GM21360 (cell line): ENCODE measurements around the gene EVA1B.

Experiments
- ATAC-seq: cut with Tn5 transposase; IDR thresholded peaks from one replicate; pipeline ENCODE4 v1.9.1; 2021; ENCODE audit warnings: mild to moderate bottlenecking, moderate library complexity; ENCODE audit not compliant: unreplicated experiment

Gene EVA1B

DNA sequence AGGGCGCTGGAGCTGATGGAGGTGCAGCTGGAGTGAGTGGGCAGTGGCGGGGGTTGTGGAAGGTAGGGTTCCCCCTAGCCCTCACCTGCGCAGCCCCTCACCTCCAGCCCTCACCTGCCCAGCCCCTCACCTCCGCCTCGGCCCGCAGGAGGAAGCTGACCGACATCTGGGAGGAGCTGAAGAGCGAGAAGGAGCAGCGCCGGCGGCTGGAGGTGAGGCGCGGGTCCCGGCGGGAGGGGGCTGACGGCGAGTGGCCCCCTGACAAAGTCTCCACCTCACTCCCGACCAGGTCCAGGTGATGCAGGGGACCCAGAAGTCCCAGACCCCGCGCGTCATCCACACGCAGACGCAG is 2.7 kb downstream of the EVA1B start:
- no peak for ATAC-seq

DNA sequence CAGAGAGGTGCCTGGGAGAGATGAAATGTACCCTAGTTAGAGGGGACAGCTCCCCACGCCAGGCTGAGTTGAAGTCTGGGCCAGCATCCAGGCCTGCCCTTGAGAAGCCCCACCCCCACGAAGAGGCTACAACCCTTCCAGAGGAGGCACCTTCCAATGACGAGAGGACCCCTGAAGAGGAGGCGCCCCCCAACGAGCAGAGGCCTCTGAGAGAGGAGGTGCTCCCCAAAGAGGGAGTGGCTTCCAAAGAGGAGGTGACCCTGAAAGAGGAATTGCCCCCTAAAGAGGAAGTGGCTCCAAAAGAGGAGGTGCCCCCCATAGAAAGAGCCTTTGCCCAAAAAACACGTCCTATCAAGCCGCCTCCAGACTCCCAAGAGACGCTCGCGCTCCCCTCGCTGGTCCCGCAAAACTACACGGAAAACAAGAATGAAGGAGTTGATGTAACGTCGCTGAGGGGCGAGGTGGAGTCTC is 3.1 kb downstream of the EVA1B start:
- no peak for ATAC-seq

DNA sequence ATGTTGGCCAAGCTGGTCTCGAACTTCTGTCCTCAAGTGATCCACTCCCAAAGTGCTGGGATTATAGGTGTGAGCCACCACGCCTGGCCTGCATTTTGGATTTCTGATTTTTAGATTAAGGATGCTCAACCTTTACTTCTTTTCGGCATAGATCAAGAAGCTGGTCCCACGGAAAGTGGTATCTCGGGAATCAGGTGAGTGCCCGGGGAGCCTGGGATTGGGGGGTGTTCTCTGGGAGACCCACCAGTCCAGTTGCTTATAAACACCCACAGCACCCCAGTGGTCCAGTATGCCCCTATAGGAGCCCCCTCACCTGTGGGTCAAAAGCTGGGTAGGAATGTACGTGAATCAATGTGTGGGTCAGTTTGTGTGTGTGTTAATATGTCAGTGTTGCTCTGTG is 14.0 kb downstream of the EVA1B start:
- no peak for ATAC-seq

- ATAC-seq, result no peak
These were observed 15.7 kb downstream of the EVA1B start for GRCh38 chr1:36307601-36308330.

DNA sequence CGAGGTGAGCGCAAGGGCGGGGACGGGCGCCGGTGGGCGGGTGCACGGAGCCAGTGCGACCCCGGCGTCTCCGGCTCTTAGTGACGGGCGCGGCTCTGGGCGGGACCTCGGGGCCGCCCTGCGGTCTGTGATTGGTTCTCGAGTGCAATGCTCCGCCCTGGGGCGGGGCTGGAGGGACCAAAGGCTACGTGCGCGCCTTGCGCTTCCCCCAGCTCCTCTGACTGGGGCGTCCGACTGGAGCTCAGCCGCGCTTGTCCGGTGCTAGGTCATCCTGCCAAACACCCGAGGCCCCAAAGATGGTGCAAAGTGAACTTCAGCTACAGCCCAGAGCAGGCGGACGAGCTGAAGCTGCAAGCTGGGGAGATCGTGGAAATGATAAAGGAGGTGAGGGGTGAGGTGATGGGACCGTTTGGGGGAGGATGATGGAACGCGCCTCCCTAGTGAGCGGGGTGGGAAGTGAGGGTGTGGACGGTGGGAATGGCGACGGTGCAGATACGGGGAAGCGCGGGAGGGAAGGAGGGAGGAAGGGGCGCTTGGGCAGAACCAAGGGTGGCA is 16.5 kb downstream of the EVA1B start:
- ATAC-seq, result peak; percentile 97

DNA sequence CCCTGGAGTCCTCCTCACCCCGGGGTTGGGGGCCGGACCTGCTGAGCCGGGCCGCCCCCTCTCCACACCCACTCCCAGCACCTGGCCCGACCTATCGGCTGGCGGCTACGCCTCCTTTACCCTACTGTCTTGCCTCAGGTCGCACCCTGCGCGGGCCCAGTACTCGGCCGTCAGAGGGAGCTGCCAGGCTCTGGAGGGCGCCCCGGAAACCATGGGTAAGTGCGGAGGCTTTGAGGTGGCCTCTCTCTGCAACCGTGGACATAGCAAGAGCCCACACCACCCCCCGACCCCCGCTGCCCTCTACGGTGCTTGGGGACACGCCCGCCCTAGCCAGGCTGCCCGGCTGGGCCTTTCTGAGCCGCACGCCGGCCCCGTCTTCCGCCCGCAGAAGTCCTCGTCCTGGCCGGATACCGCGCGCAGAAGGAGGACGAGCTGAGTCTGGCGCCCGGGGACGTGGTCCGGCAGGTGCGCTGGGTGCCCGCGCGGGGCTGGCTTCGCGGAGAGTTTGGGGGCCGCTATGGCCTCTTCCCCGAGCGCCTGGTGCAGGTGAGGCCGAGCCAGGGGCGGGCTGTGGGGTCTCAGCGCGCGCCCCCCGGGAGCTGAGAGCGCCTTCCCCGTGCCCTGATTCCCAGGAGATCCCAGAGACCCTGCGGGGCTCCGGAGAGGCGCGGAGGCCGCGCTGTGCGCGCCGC is 17.1 kb downstream of the EVA1B start, which contains the start of gene SH3D21:
TSS of gene SH3D21 (plus strand) at position 159 of the 692 bp plus-strand sequence. CDS start at position 212, 53 bp downstream.
- peak; percentile 18 for ATAC-seq

DNA sequence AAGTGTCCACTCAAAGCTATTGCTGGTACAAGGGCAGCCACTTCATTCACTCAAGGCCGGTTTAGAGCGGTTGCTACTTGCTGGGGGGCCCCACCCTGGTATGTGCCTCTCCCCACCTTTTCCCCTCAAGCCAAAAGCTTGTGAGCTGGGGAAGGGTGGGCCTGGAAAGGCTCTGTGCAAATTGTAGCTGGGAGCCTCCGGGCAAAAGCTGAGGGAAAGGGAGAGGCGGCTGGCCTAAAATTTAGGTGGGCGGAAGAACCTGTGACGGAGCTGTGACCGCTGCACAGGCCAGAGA is 17.6 kb downstream of the EVA1B start:
- ATAC-seq, result no peak

GRCh38 chr1:36304970-36305914 is 18.2 kb downstream of the EVA1B start:
- no peak for ATAC-seq

DNA sequence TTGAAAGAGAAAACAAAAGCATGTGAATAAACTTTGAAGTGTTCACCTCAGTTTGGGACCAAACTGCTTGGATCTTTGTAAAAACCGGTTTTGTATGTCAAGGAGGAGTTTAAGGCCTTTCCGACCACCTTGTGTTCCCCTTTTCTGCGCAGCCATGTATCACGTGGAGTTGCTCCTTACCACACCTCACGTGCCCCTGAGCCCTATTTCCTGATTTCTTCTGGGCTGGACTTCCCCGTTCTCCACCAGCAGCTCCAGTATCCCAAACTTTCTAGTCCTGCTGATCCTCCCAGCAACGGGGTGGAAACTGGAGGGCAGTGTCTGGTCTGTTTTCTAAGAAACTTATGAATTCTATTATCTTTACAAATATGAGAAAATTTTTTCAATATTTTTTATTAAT is 18.9 kb downstream of the EVA1B start:
- ATAC-seq, result no peak

DNA sequence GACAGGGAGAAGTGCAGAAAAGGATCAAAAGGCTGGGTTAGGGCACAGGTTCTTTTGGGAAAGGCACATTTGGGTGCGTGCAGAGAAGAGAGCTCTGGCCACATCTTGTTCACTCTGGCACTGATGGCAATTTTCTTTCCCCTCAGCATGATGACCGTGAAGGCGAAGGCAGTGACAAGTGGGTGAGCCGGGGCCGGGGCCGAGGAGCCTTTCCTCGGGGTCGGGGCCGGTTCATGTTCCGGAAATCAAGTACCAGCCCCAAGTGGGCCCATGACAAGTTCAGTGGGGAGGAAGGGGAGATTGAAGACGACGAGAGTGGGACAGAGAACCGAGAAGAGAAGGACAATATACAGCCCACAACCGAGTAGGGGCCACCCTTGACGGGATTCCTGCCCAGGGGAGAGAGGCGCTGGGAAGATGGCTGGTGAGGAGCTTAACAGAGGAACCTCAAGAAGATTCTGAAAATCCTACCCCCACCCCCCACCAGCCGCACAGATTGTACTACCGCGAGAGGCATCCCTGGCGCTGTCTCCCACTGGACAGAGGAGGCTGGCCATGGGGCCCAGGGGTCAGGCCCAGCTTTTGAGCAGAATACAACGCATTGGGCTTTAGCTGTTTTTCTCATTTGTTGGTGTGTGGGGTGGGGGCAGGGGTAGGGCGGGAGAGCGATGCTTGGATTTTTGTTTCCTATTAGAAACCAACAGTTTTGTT is 19.6 kb downstream of the EVA1B start:
- no peak for ATAC-seq

DNA sequence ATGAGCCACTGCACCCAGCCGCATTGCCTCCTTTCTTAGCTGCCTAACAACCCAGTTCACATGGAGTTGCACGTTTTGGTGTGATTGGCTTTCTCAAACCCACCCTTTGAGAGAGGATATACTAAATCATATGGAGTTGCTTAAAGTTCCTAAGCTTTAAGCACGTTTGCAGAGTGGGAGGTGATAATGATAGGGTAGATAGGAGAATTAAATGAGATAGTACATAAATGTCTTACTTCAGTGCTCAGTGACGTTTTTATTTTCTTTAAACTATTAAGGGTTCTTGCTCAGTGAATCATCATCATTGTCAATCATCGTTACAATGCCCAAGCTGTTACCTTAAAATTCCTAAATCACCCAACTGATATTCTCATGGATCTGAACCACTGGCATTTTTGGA is 20.2 kb downstream of the EVA1B start:
- ATAC-seq, result no peak

DNA sequence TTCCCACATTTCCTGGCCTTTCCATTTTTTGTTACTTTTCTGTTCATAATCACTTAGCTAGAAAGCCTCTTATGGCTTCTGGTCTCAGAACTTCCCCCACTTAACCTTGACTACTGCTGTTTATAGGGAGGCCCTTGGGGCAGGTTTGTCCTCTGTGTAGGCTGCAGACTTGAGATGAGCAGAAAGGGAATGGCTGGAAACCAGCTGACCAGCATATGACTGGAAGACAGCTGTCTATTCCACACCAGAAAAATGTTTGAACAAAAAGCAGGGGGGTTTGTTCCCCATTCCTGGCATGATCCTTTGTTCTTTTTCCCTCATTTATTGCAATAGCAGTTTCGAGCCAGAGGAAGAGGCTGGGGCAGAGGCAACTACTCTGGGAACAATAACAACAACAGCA is 22.2 kb downstream of the EVA1B start:
- no peak for ATAC-seq

GRCh38 chr1:36300526-36300925 is 22.9 kb downstream of the EVA1B start:
- ATAC-seq, result no peak

- ATAC-seq, result no peak
These were observed 24.8 kb downstream of the EVA1B start for GRCh38 chr1:36298640-36299039.

- no peak for ATAC-seq
These were observed 26.4 kb downstream of the EVA1B start for GRCh38 chr1:36297062-36297461.

- ATAC-seq, result no peak
These were observed 28.1 kb downstream of the EVA1B start for GRCh38 chr1:36295390-36295789.

DNA sequence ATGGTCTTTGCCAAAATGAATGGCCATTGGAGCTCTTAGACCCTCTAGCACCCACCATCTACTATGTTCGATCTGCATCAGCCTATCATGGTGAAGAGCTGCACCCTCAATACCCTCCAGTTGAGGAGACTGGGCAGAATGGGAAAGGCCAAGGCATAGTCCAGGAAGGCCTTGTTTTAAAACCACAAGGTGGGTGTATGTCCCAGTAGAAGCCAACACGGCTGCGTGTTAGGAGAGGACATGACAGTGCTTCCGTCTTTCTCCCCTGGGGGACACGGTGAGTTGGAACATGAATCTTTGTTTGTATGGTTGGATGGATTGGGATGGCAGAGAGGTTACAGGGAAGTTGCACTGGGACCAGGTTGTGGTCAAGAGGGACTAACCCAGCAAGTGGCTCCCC is 35.9 kb downstream of the EVA1B start:
- no peak for ATAC-seq

GRCh38 chr1:36286802-36287201 is 36.6 kb downstream of the EVA1B start:
- no peak for ATAC-seq

GRCh38 chr1:36285443-36286101 is 37.9 kb downstream of the EVA1B start:
- no peak for ATAC-seq

DNA sequence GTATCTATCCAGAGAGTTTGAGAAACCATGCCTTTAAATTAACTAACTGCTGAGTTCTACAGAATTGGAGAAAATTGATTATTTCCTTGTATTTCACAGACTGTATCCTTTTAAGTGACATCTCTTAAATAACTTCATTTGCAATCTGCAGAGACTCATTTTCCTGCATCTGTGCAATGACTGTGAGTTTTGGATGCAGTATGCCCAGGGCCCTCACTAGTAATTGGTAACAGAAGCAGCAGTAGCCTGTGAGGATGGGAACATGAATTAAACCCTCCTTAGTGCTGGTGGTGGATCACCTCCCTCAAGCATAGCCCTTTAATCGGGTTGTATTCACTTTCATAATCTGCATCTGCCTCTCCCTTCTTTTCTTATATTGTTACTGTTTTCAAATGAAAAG is 38.9 kb downstream of the EVA1B start:
- no peak for ATAC-seq
